Esophagus squamous epithelium (tissue), 5 donors: ENCODE results near the gene LRRN3. TPM values are rescaled to one million over a fixed set of nuclear protein-coding genes. Genes with fewer than 3 reads are reported as not detected.

Experiments
- DNase-seq: peaks from one replicate; lab custom pipeline; 2025; lab: John Stamatoyannopoulos, UW
- H3K27ac ChIP-seq, 4 donors: fragments of 200-600 bp; sonication (generic); one replicate each; pipeline ENCODE4 v1.5.1; 2016 to 2019; ENCODE audit warnings: mild to moderate bottlenecking in 1 of 4
- H3K27me3 ChIP-seq, 4 donors: fragments of 200-600 bp; sonication (generic); 1 replicate in 3 of 4; 2 replicates in 1 of 4; pipeline versions ENCODE4 v1.5.1 to v1.6.0; 2017 to 2021; ENCODE audit warnings: antibody characterized with exemption in 1 of 4
- H3K36me3 ChIP-seq, 3 donors: fragments of 200-600 bp; sonication (generic); one replicate each; pipeline ENCODE4 v1.5.1; 2016 to 2019
- H3K4me1 ChIP-seq, 3 donors: fragments of 200-600 bp; sonication (generic); one replicate each; pipeline ENCODE4 v1.5.1; 2017 to 2019
- H3K4me3 ChIP-seq, 4 donors: fragments of 200-600 bp; sonication (generic); 1 replicate in 3 of 4; 2 replicates in 1 of 4; pipeline ENCODE4 v1.5.1; 2016 to 2019; ENCODE audit warnings: mild to moderate bottlenecking in 2 of 4, moderate library complexity in 1 of 4
- H3K9me3 ChIP-seq, 3 donors: fragments of 200-600 bp; sonication (generic); one replicate each; pipeline ENCODE4 v1.5.1; 2016 to 2019
- POLR2A ChIP-seq, 4 donors: fragments of 450-650 bp; IDR thresholded peaks; one replicate each; pipeline ENCODE4 v1.6.1; 2017; ENCODE audit warnings: antibody characterized with exemption in 4 of 4, mild to moderate bottlenecking in 4 of 4, moderate library complexity in 3 of 4
- WGBS, 2 donors: methylation state at CpG; one replicate each; pipeline ENCODE4 v1.1.5; 2018; 5-methylcytosine and 5-hydroxymethylcytosine counted together
- intact Hi-C: fragments of 100-400 bp; cut with DNase I; formaldehyde crosslinking; loops from one replicate; pipeline ENCODE4 v1.15.0; 2022
- total RNA-seq, 4 donors: library from RNA; depleted of rRNA; stranded (reverse); fragments of >200 nt; gene quantifications; one replicate each; pipeline ENCODE4 v1.1.0, GENCODE V29; 2016
- TF ChIP-seq, protein P1 (sequence below), 6 experiments: fragments of 450-650 bp in 4 of 6; fragments of 200-600 bp in 2 of 6; sonication (generic) in 2 of 6; IDR thresholded peaks; one replicate each; pipeline ENCODE4 v1.5.1; 2016 to 2019; ENCODE audit warnings: antibody characterized with exemption in 6 of 6, mild to moderate bottlenecking in 4 of 6, moderate library complexity in 4 of 6
- donor health status: DM: yes; HTN: yes; CAD: no.

Gene LRRN3
- total RNA-seq, 4 donors from 2014 or later, result 0.23 to 1.7 TPM; not detected in 2

- Histone ChIP-seq H3K27ac (no peak overlapping the region), H3K4me1 (peaks cover 0 to 7% (median 0%) of the 10 kb centered on the region in 3 donors), H3K27me3 (no peaks in the 10 kb centered on the region), H3K4me3 (no peak overlapping the region), H3K9me3 (no peaks in the 10 kb centered on the region), H3K36me3 (no peaks in the 10 kb centered on the region)
- TF ChIP-seq, protein P1, sequence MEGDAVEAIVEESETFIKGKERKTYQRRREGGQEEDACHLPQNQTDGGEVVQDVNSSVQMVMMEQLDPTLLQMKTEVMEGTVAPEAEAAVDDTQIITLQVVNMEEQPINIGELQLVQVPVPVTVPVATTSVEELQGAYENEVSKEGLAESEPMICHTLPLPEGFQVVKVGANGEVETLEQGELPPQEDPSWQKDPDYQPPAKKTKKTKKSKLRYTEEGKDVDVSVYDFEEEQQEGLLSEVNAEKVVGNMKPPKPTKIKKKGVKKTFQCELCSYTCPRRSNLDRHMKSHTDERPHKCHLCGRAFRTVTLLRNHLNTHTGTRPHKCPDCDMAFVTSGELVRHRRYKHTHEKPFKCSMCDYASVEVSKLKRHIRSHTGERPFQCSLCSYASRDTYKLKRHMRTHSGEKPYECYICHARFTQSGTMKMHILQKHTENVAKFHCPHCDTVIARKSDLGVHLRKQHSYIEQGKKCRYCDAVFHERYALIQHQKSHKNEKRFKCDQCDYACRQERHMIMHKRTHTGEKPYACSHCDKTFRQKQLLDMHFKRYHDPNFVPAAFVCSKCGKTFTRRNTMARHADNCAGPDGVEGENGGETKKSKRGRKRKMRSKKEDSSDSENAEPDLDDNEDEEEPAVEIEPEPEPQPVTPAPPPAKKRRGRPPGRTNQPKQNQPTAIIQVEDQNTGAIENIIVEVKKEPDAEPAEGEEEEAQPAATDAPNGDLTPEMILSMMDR (IDR thresholded peaks at IDR 0.05), result no peak
- TF ChIP-seq POLR2A (IDR thresholded peaks at IDR 0.05), result no peak
- DNase-seq, result no peak
- intact Hi-C loops, result no loop called here
- WGBS, 2 donors, result 62 to 71% methylated on average over 6 of the region's 6 CpGs
Observed at GRCh38 chr7:111074748-111075146, 16.2 kb upstream of the LRRN3 start.

DNA sequence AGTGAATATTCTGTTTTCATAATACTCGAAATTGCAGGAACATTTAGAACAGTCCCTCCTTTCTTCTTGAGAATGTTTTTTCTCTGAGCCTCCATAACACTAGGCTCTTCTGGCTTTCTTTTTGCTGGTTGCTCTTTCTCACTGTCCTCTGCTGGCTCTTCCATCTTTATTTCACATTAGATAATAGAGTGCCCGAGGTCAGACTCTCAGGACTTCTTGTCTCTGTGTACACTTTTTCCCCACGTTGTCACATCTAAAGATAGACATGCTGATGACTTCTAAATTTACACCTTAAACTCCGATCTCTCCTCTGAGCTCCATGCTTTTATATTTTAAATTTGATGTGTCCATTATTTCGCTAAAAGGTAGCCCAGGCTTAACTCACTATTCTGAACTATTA is 15.4 kb upstream of the LRRN3 start:
- no peak overlapping the region for H3K4me3 ChIP-seq
- no peak for DNase-seq
- H3K27ac ChIP-seq, result no peak overlapping the region
- TF ChIP-seq, protein P1 (IDR thresholded peaks at IDR 0.05), result no peak
- no peak for TF ChIP-seq POLR2A (IDR thresholded peaks at IDR 0.05)
- no peaks in the 10 kb centered on the region for H3K27me3 ChIP-seq
- H3K4me1 ChIP-seq, result peaks cover 0 to 7% (median 0%) of the 10 kb centered on the region in 3 donors
- no peaks in the 10 kb centered on the region for H3K36me3 ChIP-seq
- H3K9me3 ChIP-seq, result no peaks in the 10 kb centered on the region
- WGBS, 2 donors, result 88 to 94% methylated on average over 5 of the region's 5 CpGs
- intact Hi-C loops, result no loop called here

- Histone ChIP-seq H3K9me3 (no peaks in the 10 kb centered on the region), H3K27ac (no peak overlapping the region), H3K4me3 (no peak overlapping the region), H3K4me1 (peaks cover 0 to 7% (median 0%) of the 10 kb centered on the region in 3 donors), H3K36me3 (no peaks in the 10 kb centered on the region), H3K27me3 (no peaks in the 10 kb centered on the region)
- no peak for TF ChIP-seq POLR2A (IDR thresholded peaks at IDR 0.05)
- TF ChIP-seq, protein P1 (IDR thresholded peaks at IDR 0.05), result no peak
- intact Hi-C loops, result no loop called here
- no peak for DNase-seq
Observed at GRCh38 chr7:111076205-111076604, 14.7 kb upstream of the LRRN3 start.

GRCh38 chr7:111077001-111077400 is 13.9 kb upstream of the LRRN3 start:
- H3K27ac ChIP-seq, result no peak overlapping the region
- H3K4me3 ChIP-seq, result no peak overlapping the region
- no peak for DNase-seq
- intact Hi-C loops, result no loop called here
- H3K36me3 ChIP-seq, result no peaks in the 10 kb centered on the region
- 96 to 98% methylated on average over 2 of the region's 2 CpGs for WGBS, 2 donors
- H3K9me3 ChIP-seq, result no peaks in the 10 kb centered on the region
- no peak for TF ChIP-seq POLR2A (IDR thresholded peaks at IDR 0.05)
- TF ChIP-seq, protein P1 (IDR thresholded peaks at IDR 0.05), result no peak
- no peaks in the 10 kb centered on the region for H3K27me3 ChIP-seq
- peaks cover 0 to 7% (median 0%) of the 10 kb centered on the region in 3 donors for H3K4me1 ChIP-seq

DNA sequence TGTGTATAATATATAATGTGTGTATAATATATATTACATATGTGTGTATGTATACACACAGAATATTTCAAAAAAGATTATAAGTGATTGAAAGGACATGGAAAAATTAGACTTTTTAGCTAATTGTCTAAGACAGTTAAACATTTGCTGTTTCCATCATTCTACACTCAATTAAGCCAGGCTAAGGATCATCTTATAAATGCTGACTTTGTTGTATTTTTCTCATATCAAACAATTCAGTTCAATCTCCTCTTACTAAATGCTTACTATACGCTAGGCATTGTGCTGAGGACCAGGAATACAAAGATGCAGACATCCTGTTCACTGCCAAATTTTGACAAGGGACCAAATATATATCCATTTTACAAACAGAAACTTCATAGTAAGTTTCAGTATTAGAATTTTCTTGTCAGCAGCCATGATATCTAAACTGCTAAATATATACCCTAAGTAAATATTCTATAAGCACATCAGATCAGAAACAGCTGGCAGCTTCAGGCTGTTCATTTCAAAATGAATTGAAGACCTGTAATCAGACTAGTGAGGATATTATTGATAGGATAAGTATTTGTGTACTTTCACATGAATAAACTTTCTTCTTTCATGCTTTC is 10.3 kb upstream of the LRRN3 start:
- intact Hi-C loops, result no loop called here
- whole genome bisulfite sequencing, 2 donors, result 87 to 89% methylated on average over 1 of the region's 1 CpG

More for the DNA sequence above, 10.3 kb upstream of the LRRN3 start:
- Histone ChIP-seq H3K27ac (no peak overlapping the region), H3K36me3 (no peaks in the 10 kb centered on the region), H3K27me3 (no peaks in the 10 kb centered on the region), H3K9me3 (no peaks in the 10 kb centered on the region), H3K4me3 (no peak overlapping the region), H3K4me1 (peaks cover 0 to 7% (median 0%) of the 10 kb centered on the region in 3 donors)
- no peak for TF ChIP-seq POLR2A (IDR thresholded peaks at IDR 0.05)
- TF ChIP-seq, protein P1 (IDR thresholded peaks at IDR 0.05), result no peak
- no peak for DNase-seq
